GM18505 (cell line): ENCODE measurements around the gene RNFT2.

ENCODE experiments used
- ATAC-seq: cut with Tn5 transposase; IDR thresholded peaks from one replicate; pipeline ENCODE4 v1.9.1; 2021; ENCODE audit not compliant: unreplicated experiment
- POLR2A ChIP-seq: IDR thresholded peaks from 4 replicates; pipeline ENCODE4 v1.6.1; 2011; ENCODE audit warnings: borderline replicate concordance; ENCODE audit not compliant: insufficient read depth, insufficient read length; ENCODE audit errors: extremely low read depth

The RNFT2 gene

DNA sequence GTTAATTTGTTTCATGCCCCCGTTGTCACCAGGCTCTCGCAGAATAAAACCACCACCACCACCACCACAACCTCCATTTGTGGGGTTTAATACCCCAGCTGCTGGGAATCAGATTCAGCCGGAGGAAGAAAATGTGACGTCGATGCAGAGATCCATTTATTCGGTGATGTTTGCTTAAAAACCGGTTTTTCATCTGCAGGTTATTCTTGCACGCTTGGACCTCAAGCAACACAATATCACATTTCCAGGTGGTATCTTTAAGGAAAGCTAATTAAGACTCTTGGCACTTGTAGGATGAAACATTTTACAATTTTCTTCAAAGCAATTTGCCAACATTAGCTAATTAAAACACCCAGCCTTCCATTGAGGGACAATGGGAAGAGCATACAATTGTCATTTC, 40.0 kb upstream of the RNFT2 start:
- TF ChIP-seq POLR2A = no peak
- ATAC-seq = no peak

DNA sequence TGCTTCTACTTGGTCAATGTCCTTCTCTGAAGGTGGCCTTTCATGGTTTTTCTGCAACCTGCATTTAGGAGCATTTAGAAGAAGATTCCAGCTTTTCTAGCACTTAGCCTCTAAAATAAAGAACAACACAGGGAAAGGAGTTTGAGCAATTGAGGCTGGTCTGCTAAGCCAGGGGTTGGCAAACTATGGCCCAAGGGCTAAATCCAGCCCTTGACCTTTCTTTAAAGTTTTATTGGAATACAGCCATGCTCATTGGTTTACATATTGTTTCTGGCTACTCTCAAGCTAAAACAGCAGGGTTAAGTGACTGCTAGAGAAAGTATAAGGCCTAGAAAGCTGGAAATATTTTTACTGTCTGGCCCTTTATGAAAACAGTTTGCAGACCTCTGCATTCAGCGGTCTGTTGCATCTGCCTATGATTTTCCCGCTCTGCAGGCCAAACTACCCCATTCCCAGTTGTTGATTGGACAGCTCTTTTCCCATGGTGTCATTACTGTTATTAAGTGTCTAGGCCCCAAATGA, 39.5 kb upstream of the RNFT2 start:
- TF ChIP-seq POLR2A = no peak

DNA sequence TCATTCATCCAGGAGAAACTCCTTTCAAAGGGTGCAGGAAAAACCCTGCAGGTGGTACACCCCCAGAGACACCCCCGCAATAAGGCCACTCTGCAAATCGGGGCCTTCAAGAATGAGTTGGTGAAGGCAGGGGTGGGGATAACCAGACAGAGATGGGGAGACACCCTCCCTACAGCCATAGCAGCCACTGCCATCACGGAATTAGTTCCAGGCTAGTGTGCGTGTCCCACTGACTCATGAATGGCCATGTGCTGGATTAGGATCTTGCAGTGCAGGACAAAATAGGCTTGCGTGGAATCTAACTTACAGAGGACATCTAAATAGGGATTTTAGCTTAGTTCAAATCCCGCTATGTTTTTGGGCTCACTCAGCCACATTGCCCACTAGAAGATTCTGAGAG, 38.0 kb upstream of the RNFT2 start:
- no peak for TF ChIP-seq POLR2A
- ATAC-seq = no peak

More for the DNA sequence above, 39.5 kb upstream of the RNFT2 start:
- no peak for ATAC-seq

DNA sequence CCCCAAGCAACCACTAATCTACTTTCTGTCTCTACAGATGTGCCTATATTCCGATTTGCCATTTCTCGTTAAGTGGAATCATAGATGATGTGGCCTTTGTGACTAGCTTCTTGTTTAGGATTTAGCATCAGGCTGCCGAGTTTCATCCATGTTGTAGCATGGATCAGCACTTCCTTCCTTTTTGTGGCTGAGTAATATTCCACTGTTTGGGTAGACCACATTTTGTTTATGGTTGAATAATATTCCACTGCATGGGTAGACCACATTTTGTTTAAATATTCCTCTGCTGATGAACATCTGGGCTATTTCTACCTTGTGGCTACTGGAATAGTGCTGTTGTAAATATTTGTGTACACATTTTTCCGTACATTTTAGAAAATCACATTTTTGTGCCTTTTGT, 36.7 kb upstream of the RNFT2 start:
- TF ChIP-seq POLR2A = no peak
- no peak for ATAC-seq

DNA sequence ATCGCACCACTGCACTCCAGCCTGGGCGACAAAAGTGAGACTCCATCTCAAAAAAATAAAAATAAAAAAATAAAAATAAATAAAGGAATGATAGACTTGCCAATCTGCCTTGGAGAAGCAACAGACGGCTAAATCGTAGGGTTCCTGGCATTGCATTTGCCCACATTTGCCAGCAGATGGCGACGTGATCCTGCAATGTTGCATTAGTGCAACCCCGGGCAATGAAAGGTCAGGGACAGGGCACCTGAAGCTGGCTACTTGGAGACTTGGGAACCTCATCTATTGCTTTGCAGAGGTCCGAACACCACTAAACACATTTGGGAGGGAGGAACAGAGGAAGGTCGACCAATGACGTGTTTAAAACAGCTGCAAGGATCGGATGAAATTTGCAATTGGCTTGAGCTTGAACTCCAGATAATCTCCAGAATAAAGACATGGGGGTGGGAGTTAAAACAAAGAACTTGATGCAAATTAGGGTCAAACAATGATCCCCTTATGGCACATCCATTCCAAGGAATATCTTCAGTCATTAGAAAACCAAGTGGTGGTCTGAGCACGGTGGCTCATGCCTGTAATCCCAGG, 34.8 kb upstream of the RNFT2 start:
- TF ChIP-seq POLR2A = no peak
- ATAC-seq = no peak

DNA sequence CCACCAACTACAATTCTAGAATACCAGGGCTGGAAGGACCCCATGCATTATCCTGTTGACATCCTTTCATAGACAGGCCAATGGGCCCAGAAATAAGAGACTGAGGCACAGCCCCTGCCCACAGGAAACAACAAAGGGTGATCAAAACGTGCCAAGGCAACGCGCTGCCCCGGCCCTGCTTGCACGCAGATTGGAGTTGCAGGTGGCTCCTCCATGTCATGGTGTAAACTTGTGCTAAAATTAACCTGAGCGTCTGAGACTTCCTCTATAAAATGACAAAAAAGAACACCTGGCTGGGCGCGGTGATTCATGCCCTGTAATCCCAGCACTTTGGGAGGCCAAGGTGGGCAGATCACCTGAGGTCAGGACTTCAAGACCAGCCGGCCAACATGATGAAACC, 30.4 kb upstream of the RNFT2 start:
- TF ChIP-seq POLR2A = no peak
- no peak for ATAC-seq

DNA sequence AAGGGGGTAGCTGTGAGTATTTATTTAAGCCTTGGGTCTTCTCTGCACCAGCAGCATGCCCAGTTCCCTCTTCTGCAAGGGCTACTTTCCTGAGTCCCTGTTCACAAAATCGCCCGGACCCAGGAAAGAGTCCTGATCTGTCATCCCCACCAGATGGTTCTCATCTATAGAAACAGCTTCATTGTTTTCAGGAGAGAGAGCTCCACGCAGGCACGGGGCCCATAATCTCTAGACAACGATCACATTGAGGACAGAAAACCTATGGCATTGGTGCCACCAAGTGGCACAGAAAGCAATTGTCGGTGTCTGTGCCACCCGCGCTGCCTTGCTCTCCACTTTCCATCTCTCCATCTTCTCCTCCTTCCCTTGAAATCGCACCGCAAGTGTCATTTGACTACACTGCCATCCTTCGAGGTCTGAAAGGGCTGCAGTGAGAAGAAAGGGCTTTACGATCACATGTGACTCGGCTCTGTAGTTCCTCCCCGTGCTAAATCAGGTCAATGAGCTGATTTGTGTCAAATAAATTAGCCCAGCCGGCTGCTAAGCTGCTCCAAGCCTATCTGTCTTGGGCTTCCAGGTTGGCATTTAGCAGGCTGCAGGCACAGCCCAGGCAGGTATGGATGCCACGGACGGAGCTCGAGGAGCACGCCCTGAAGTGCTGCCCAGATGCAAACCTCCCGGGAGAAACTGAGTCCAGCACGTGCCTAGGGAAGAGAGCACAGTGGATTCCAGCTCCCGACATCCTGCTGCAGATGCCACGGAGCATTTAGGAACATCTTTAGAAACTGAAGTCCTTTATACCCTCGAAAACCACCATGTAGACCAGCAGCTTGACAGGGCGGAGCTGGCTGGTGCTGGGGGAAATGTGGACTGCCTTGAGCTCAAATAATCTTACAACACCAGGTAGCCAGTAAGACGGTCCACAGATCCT, 29.0 kb upstream of the RNFT2 start:
- no peak for ATAC-seq
- no peak for TF ChIP-seq POLR2A

DNA sequence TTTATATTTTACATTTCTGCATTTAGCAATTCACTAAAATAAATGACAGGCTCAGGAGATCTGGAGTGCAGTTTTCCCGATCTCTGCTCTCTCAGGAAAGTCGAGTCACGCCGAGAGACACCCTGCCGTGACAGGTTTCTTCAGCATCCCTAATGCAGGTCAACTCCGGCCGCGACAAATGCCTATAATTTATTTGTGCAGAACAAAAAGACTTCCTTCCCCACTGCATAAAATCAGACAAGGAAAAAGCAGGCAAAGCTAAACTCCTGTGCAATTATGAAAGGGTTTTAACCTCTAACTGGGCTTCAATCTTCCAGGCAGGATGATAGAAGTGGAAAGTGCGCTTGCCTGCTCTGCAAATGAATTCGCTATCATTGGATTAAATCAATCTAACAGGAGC, 28.3 kb upstream of the RNFT2 start:
- TF ChIP-seq POLR2A = no peak

DNA sequence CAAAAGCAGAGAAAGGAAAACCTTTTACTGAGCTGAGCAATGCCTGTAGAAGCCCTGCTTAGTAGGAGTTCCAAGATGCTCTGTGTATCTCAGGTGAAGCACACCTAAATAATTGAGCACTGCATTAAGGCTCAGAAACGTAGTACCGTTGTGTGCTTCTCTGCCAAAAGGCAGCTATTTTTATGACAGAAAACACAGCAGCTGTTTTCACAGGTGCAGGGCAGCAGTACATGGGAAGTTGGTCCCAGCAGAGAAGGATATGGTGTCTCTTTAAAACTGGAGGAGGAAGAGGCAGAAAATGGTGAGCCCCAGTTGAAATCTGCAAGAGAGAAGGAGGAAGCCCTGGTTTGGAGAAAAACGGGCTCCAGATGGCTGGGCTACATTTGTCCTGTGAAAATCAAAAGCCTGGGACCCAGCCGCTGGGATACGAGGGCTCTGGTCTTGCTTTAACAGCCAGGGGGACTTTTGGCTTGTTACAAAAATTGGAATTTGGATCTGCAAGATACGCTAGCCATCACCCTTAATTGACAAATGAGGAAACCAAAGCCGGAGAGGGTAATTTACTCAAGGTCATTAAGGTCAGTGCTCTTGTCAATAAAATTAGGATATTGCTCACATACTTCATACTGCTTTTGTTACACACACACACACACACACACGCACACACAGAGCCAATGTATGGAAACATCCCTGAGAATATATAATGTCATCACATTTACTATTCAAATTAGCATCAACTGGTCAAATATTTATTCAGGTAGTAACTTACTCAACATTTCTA, 27.6 kb upstream of the RNFT2 start:
- no peak for ATAC-seq
- no peak for TF ChIP-seq POLR2A

More for the DNA sequence above, 28.3 kb upstream of the RNFT2 start:
- no peak for ATAC-seq

DNA sequence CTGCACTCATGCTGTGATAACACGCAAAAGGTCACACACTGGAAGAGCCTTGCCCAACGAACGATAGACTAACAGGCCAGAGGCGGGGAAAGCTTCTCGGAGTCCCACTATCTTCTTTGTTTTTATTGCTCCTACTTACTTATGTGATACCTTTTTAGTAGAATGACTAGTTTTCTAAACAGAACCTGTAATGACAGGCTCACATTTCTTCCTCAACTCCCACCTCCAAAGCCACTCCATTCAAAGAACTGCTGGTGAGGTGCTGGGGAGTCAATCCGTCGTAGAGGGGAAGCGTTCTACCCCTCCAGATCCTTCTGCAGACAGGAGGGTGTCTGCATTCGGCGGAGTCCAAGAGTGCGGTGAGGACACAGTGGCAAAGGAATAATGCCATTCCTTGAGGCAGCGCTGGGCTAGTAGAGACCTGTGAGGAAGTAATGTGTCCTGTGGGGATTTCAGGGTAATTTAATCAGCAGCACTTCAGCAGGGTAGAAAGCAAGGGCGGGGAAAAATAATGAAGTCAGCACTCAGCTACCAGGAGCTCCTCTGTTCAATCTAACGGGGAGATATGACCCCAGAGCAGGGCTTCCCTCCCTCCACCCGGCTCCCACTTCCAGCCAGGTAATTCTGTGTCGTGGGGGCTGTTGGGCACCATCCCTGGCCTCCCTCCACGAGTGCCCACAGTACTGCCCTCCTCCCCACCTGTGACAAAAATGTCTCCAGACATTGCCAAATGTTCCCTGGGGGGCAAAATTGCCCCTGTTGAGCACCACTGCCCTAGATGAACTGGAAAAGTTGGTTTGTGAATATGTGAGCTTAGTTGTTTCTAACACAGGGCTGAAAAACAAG, 25.4 kb upstream of the RNFT2 start:
- no peak for ATAC-seq
- TF ChIP-seq POLR2A = no peak

DNA sequence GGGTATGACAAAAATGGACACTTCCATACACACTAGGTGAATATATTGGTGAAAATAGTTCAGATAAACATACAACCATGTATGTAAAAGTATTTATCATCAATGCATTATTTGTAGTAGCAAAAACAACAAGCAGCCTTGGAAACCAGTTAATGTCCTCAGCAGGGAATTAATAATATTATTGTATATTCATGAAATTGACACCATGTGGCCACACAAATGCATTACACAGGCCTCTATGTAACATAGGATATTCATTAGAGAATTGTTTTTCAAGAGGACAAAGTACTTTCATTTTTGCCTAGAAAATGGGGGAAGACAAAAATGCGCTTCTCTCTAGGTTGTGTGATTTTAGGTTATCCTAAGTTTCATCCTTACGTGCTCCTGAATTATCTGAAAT, 24.6 kb upstream of the RNFT2 start:
- no peak for TF ChIP-seq POLR2A
- ATAC-seq = no peak

DNA sequence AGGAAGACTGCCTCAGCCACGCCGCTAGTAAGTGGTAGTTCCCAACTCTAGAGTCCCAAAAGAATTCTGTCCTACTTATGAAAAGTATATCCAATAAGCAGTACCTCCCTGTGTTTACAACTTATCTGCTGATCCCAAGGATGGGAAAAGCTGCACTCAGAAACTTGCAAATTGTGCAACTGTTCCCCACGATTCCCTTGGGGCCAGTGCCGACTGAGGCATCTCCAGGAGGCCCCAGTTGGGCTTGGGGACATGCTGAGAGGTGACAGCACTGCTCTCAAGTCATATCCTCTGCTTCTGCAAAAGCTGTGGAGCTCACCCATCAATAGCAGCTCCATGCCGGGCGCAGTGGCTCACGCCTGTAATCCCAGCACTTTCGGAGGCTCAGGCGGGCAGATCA, 23.9 kb upstream of the RNFT2 start:
- ATAC-seq = no peak
- TF ChIP-seq POLR2A = no peak

DNA sequence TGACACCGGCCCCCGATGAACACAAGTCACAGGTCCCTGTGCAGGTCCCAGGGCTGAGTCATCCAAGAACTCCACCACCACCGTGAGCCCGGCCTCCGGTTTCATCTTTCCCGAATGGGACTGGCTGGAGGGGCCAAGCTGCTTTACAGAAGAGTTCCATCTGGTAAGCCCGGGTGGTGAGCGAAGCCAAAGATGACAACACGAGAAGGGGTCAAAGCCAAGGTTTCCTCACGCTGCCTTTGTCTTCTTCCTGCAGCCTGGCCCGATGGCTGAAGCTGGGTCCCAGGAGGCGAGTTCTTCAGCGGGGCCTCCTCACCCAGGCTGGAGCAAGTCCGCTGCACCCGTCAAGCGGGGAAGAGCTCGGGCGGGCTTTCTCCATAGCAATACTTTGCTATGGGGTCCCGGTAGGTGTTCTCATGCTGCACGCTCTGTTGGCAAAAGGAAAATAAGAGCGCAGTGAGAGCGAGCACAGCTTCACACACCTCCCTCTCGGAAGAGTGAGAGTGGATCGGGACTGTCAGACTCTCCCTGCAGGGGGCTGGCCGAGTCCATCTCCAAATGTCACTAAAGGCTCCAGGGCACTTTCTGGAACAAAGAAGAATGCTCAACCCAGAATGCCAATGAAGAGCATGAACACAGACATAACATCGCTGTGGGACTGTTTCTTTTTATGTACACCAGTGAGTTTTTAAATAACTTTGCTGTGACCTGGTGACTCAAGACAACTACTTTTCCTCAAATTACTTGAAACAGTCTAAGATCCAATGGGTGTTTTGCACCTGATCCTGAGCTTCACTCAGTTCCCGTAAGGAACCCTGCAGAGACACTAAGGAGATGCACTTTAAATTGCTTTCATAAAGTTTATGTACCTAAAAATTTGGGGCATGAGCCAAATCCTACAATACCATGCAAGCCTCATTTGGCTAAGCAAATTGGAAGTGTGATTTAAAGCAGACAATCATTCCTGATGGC, 20.4 kb upstream of the RNFT2 start:
- no peak for ATAC-seq
- TF ChIP-seq POLR2A = no peak
